HG03520 (cell line): Measurements from ENCODE around the gene SMIM10L1.

Experiments used
- ATAC-seq: cut with Tn5 transposase; IDR thresholded peaks from one replicate; pipeline ENCODE4 v1.9.1; 2021; ENCODE audit warnings: mild to moderate bottlenecking, moderate library complexity; ENCODE audit not compliant: unreplicated experiment

SMIM10L1 gene

GRCh38 chr12:11183011-11183410, 12.0 kb downstream of the SMIM10L1 start:
- no peak for ATAC-seq

- no peak for ATAC-seq
These were observed 15.8 kb downstream of the SMIM10L1 start, which contains the start of gene TAS2R42 for GRCh38 chr12:11186837-11187236. Gene TAS2R42 (minus strand): TSS chr12:11186937. CDS start chr12:11186937, 0 bp downstream.

GRCh38 chr12:11202811-11203210, 31.8 kb downstream of the SMIM10L1 start:
- ATAC-seq, result no peak

- ATAC-seq, result no peak
These were observed 33.2 kb downstream of the SMIM10L1 start for GRCh38 chr12:11204173-11204572.

DNA sequence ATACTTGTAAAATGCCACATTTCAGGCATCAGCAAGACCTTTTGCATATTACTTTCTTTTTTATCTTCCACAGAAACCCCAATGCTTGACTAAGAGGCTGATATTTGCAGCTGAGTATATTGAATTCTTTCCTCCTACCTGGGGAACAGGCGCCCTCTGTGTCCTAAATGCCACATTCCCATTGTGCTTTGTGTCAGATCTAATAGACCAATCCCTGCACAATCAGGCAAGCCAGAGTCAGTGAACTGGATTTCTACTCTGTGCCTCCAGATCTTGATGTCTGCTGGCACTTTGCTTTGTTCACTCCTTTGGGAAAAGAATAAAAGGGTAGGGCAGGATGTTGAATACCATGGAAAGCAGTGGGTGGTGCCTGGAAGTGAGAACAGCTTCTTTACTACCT, 38.1 kb downstream of the SMIM10L1 start:
- no peak for ATAC-seq
